NCI-H2081 treated with DMSO at 0.1 percent for 48 hours (cell line): ENCODE results near the gene SLC16A6.
"Not testable (repeated sequence)": the region's sequence is repeated elsewhere in the genome, so short reads cannot be mapped to it uniquely, and the experiment has no call there.

Source experiments
- DNase-seq: peaks from one replicate; lab custom pipeline; 2025; lab: John Stamatoyannopoulos, UW

SLC16A6 gene

GRCh38 chr17:68310152-68310551, 19.2 kb upstream of the SLC16A6 start:
- no peak for DNase-seq

DNA sequence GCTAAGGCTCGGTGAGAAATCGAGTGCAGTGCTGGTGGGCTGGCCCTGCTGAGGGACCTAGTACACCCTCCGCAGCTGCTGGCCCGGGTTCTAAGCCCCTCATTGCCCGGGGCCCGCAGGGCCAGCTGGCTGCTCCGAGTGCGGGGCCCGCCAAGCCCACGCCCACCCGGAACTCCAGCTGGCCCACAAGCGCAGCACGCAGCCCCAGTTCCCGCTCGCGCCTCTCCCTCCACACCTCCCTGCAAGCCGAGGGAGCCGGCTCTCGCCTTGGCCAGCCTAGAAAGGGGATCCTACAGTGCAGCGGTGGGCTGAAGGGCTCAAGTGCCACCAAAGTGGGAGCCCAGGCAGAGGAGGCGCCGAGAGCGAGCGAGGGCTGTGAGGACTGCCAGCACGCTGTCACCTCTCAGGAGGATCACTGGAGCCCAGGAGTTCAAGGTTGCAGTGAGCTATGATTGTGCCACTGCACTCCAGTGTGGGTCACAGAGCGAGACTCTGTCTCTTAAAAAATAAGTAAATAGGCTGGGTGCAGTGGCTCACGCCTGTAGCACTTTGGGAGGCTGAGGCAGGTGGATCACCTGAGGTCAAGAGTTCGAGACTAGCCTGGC, 18.2 kb upstream of the SLC16A6 start:
- DNase-seq: not testable (repeated sequence)

GRCh38 chr17:68308486-68308885, 17.6 kb upstream of the SLC16A6 start:
- DNase-seq: not testable (repeated sequence)

DNA sequence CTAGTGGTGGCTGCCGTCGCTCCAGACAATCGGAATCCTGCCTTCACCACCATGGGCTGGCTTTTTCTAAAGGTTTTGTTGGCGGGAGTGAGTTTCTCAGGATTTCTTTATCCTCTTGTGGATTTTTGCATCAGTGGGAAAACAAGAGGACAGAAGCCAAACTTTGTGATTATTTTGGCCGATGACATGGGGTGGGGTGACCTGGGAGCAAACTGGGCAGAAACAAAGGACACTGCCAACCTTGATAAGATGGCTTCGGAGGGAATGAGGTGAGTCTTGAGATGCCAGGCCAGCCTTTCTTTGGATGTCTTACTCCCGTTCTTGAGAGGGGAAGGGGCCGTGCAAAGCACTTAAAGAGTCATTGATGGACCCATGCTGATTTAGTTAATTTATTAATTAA, 16.5 kb upstream of the SLC16A6 start:
- no peak for DNase-seq

- DNase-seq: no peak
Observed at GRCh38 chr17:68306819-68307218, 15.9 kb upstream of the SLC16A6 start.

- DNase-seq: no peak
Observed at GRCh38 chr17:68305142-68305541, 14.2 kb upstream of the SLC16A6 start.

DNA sequence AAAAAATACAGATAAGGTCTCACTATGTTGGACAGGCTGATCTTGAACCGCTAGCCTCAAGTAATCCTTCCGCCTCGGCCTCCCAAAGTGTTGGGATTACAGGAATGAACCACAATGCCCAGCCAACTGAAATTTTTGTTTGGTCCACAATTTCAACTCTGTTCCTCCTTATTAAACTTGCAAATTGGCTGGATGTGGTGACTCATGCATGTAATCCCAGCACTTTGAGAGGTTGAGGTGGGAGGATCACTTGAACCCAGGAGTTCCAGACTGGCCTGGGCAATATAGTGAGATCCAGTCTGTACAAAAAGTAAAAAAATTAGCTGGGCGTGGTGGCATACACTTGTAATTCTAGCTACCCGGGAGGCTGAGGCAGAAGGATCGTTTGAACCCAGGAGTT, 13.8 kb upstream of the SLC16A6 start:
- no peak for DNase-seq

DNA sequence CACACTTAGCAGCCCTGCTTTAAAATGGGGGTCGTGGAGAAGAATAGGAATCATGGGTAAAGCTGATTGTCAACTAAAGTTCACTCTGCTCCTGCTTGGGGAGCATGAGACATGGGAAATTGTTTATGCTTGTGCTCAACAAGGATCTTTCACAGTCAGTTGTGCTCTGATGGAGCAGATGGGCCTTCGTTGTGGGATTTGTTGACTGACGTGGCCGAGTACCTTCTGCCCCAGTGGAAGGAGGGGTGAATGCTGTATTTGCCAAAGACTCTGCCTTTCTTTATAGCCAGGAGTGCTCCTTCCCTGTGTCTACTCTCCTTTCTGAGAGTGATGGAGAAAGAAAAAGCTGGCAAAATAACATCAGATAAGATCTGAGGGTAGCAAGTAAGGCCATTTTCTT, 11.7 kb upstream of the SLC16A6 start:
- DNase-seq: no peak

DNA sequence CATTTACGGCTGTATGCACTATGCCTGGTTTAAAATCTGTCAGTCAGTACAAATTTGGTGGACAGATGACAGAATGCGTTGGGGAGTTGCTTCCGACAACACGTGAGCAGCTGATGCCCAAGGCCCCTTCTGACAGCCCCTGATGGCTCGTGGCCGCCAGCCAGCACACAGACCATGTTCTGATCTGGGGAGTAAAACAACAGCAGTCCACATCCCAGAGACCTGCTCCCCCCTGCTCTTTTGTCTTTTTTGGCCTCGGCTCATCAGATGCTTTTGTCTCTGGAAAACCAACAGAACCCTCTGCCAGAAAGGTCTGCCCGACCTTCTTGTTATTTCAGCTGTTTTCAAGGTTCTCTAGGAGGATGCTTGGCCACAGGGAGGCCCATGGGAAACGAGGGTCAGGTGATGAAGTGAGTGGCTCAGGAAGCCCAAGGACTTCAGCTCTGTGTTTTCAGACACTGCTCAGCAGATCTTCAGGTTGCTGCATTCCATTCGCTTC, 11.2 kb upstream of the SLC16A6 start:
- peak; percentile 25 for DNase-seq

DNA sequence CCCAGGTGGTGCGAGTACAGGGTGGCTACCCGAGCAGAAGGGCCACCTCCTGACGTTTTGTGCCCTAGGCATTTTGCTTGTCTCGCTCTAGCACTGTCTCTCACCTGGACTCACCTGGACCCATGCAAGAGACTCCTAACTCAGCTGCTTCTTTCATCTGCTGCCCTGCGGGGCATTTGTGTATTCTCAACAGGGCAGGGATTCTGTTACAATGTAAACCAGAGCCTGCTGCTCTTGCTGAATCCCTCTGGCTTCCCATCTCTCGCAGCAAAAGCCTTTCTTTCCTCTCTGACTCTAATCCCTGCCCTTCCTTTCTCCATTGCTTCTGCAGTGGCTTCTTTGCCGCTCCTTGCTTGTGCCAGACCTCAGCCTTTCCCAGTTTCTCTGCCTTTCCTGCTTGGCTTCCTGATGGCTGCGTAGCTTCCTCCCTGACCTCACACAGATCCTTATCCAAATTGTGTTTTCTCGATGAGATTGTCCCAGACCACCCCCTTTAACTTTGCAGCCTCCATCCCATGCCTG, 10.6 kb upstream of the SLC16A6 start:
- peak; percentile 96 for DNase-seq

DNA sequence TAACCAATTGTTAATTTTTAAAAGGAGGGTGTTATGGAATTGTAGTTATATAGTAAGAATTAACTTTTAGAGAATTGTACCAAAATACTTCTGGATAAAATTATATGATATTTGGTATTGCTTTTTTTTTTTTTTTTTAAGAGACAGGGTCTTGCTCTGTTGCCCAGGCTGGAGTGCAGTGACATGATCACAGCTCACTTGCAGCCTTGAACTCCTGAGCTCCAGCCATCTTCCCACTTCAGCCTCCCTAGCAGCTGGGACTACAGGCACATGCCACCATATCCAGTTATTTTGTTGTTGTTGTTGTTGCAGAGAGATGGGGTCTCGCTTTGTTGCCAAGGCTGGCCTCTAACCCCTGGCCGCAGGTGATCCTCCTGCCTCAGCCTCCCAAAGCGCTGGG, 8.9 kb upstream of the SLC16A6 start:
- DNase-seq: no peak

DNA sequence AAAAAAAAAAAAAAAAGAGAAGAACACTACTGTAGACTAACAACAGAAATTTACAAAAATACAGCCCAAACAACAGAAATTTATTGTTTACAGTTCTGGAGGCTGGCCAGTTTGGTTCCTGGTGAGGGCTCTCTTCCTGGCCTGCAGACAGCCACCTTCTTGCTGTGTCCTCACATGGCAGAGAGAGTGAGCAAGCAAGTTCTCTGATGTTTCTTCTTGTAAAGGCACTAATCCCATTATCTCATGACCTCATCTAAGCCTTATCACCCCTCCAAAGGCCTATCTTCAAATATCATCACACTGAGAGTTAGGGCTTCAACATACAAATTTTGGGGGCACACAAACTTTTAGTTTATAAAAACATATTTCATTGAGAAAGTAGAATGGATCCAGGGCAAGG, 7.7 kb upstream of the SLC16A6 start:
- DNase-seq: no peak

DNA sequence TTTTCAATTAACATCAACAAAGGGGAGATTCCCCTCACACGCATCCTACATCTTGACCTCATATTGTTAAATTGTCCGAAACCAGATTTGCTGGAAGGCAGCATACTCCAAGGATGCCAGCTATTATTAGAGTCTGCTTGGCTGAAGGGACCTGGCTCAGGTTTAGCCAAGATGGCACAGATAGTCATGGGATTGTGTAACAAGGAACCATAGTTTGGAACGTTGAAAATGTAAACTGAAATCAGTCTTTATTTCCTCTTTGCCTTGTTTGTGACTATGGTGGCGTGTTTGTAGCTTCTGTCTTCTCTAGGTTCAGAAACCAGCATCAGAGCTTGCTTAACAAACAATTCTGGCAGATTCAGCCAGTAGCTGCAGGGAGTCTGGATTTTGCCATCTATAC, 6.3 kb upstream of the SLC16A6 start:
- no peak for DNase-seq

DNA sequence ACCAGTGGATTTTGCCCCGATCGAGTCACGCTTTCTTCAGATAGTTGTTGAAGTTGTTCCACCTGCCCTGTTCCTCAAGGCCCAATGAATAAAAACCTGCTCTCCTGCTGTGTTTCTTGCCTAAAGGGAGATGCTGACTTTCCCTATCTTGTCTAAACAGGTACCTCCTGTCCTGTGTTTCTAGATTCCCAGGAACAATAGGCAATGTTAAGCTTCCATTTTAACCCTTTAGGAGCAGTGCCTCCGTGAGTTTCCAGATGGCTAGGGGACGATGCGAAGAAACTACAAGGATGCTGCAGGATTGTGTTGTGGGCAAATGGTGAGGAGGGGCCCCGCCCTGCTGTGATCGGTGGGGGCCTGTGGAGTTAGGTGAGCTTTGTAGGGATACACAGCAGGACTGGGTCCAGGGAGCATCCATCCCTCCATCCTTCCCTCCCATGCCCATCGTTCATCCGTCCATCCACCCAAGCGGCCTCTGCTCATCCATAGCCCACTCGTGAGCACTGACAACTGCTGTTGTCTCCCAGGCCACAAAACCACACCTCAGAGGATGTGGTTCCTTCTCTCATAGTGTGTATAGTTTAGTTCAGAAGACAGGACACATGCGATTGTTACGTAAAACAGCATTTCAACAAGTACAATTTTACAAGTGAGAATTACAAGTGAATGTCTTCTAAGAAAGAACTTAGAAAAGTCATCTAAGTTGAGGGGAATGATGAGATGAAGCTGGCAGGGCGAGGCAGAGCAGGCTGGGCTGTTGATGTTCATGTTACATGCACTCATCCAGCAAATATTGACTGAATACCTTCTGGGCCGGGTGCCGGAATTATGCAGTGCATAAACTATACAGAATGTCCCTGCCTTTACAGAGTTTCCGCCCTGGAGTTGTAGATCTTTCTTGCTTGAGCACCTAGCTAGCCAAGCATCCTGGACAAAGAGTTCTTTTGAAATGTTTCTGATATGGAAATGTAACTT, 5.6 kb upstream of the SLC16A6 start:
- no peak for DNase-seq

GRCh38 chr17:68295086-68295485, 4.2 kb upstream of the SLC16A6 start:
- DNase-seq: no peak

DNA sequence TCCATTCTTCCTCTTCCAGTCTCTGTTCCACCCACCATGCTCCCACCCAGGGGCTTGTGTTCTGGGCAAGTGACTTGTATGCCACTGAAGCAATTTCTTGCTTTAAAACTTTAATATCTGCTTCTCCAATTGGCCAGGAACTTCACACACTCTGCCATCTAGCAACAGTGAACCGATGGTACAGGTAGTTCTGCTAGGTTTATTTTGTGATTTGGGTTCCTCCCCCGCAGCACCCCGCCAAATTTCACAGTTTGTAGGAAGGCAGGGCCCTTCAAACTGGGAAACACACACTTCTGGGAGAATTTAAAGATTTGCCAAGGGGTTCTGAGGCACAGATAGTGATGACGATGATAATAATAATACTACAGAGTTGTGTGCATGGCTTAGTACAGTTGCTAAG, 3.7 kb upstream of the SLC16A6 start:
- no peak for DNase-seq

DNA sequence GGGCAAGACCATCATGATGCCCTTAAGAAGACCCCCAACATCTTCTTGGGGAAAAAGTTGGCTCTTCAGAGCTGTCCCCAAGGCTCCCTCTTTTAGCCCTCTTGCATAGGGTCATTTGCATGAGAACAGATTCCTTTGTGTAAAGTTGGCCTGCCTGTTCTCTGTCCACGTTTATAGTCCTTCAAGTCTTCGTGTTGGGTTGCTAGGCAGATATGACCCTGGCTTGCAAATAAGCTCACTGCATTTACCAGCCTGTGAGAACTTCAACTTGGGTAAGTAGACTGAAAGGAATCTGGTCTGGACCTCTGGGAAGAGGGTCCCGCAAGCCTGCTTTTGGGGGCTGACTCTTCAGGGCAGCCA, 3.2 kb upstream of the SLC16A6 start:
- no peak for DNase-seq

GRCh38 chr17:68293490-68294195, 2.7 kb upstream of the SLC16A6 start:
- DNase-seq: no peak

DNA sequence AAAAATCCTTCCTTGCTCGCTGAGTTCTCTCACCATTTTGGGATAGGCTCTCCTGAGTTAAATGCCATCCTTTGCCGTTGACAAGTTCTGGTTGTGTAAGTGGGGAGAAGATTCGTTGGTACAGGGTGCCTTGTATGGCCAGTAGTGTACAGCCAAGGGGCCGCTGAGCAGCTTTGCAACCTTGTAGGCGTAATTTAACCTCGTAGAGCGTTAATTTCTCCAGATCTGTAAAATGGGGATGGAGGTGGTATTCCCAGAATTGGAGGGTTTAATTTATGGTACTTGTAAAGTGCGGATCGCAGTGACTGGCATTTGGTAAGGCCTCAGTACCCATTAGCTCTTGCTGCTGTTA, 1.7 kb upstream of the SLC16A6 start:
- no peak for DNase-seq

DNA sequence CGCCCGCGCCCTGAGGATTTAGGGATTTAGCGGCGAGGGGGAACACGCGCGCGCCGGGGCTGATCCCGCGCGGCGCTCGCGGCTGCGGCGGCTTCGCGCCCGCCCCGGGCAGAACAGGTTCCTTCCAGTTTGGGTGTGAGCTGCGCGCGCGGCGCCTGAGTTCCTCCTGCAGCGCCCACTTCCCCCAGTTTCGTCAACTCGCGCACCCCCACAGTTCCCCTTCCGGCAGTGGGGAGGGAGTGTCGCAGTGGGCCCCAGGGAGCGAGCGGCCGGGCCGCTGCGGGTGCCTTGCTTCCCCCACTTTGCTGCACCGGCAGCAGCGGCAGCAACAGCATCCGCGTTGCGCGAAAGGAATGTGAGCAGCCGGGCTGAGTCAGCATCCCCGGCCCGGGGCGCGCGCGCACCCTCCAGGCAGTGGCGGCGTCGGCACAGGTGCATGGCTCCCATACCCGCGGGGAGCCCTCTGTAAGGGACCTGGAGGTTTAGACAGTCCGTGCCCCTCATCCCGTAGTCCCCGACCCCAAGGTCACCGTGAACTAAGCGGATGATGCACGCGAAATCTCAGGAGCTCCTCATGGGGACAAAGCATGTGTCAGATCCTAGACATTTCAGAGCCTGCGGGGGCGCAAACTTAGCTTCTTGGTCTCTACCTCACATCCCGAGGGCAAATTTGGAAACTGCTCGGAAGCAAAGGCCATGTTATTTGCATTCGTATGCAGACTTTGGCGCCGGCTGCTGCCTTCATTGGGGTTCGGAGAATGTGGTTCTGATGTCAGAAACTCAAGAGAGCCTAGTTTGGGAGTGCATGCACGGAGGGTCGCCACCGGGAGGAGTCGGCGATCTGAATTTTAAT, 1.1 kb upstream of the SLC16A6 start:
- DNase-seq: peak; percentile 41

DNA sequence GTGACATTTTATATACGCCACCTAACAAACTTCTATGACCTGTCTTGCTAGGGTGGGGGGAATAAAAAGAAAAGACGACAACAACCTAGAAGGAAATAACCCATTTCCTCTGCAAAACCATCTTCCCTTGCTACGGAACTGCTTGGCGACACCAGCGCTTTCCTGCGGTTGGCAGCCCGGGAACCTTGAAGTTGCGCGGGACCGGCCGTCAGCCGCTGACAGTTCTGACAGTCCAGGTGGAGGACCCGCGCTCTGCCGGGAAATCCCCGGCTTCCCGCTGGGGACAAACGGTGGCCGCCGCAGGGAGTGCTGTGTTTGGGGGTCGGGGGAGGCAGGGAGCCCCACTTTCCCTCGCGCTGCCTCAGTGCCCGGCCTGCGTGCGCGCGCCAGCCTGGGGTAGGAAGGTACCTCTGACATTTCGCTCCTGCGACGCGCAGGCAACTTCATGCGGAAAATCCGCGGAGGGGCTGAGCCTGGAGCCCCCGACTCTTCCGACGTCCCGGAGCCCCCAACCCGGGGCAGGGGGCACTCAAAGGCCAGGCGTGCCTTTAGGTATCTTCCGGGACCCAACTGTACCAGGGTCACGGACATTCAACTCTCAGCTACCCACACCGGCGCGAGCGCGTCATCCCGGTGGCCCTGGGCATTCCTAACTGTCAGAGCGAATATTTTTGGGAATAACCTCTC, 516 bp downstream of the SLC16A6 start:
- no peak for DNase-seq
